GM03348 (cell line): ENCODE results near the gene KLK2.

Source experiments
- DNase-seq: peaks from one replicate; pipeline ENCODE4 v3.0.0; 2012; ENCODE audit warnings: low spot score

The KLK2 gene

DNA sequence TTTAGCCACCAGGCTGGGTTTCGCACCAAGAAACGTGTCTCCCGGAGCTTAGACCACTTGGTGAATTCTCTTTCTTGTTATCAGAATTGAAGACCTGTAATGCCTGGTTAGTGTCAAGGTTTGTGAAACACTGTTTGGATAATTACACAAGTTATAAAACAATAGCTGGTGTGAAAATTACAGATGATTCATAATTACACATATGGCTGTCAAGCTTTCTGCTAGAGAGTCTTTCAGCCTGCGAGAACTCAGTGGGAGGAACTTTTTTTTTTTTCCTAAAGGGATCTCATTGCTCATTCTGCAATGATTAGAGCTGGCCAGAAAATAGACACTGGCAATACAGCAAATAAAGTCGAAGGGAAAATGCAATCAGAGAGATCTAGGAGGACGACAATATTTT lies 51.3 kb downstream of the KLK2 start:
- DNase-seq: no peak

DNA sequence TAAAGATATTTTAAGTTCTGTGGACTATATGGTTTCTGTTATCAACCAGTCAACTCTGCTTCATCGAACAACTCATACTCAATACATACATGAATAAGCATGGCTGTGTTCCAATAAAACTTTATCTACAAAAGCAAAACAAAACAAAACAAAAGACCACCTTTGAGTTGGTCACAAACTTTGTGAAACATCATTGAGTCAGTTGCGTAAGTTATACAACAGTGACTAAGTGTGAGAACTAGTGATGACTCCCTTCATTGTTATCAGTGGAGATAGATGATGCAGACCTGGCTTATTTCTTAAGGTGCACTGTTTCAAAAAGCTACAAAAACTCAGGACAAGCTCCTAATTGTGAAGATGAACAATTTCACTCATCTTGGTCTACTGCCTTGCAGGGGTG lies 52.5 kb downstream of the KLK2 start:
- DNase-seq: no peak

DNA sequence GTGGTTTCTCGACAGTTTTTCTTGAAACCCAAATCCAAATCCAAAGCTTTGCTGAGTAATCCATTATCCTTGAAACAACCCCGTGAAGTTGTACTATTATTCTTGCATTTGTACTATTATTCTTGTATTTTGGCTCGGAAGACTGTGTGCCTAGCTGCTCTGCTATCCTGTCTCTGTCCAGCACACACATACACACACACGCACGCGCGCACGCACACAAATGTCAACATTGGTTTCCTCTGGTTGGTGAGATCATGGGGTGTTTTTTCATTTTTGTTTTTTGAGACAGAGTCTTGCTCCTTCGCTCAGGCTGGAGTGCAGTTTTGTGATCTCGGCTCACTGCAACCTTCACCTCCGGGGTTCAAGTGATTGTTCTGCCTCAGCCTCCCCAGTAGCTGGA lies 52.9 kb downstream of the KLK2 start:
- DNase-seq: no peak

DNA sequence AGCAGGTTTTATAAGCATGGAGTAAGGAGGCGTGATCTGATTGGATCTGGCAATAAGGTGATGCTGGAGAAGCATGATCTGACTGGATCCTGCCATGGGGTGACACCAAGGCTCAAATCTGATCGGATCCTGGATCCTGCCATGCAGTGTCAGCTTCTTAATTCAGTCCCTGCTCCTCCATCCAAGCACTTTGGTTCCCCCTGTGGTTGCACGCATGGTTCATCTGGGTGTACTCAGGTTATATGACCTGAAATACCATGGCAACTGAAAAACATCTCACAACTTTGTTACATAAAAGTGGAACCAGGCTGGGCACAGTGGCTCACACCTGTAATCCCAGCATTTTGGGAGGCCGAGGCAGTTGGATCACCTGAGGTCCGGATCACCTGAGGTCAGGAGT lies 55.6 kb downstream of the KLK2 start:
- DNase-seq: no peak
